ENCODE measurements around the gene ZBTB4.

GRCh38 chr17:7512824-7513540, 33.6 kb upstream of the ZBTB4 start:
- TF ChIP-seq, protein P1, sequence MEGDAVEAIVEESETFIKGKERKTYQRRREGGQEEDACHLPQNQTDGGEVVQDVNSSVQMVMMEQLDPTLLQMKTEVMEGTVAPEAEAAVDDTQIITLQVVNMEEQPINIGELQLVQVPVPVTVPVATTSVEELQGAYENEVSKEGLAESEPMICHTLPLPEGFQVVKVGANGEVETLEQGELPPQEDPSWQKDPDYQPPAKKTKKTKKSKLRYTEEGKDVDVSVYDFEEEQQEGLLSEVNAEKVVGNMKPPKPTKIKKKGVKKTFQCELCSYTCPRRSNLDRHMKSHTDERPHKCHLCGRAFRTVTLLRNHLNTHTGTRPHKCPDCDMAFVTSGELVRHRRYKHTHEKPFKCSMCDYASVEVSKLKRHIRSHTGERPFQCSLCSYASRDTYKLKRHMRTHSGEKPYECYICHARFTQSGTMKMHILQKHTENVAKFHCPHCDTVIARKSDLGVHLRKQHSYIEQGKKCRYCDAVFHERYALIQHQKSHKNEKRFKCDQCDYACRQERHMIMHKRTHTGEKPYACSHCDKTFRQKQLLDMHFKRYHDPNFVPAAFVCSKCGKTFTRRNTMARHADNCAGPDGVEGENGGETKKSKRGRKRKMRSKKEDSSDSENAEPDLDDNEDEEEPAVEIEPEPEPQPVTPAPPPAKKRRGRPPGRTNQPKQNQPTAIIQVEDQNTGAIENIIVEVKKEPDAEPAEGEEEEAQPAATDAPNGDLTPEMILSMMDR (conservative IDR thresholded peaks at IDR 0.05; ENCODE audit: low read depth, low read length), result no peak
- no peak for TF ChIP-seq EZH2 (IDR thresholded peaks at IDR 0.05; ENCODE audit: low read length, unreplicated experiment)

Data from PC-3 (cell line).